Stimulated activated CD8-positive, alpha-beta memory T cell treated with anti-CD3 and anti-CD28 coated beads, Interleukin-12 subunit alpha, Interleukin-12 subunit beta, amount 100 ng/mL, for 24 hours (primary cell): Measurements from ENCODE around the gene ATP13A4.
"Not testable (repeated sequence)": the region's sequence is repeated elsewhere in the genome, so short reads cannot be mapped to it uniquely, and the experiment has no call there.

Experiments used
- DNase-seq: peaks from one replicate; pipeline ENCODE4 v3.0.0-alpha.2; 2020; ENCODE audit errors: extremely low read depth

The ATP13A4 gene

GRCh38 chr3:193560870-193561269, 6.2 kb upstream of the ATP13A4 start:
- no peak for DNase-seq

DNA sequence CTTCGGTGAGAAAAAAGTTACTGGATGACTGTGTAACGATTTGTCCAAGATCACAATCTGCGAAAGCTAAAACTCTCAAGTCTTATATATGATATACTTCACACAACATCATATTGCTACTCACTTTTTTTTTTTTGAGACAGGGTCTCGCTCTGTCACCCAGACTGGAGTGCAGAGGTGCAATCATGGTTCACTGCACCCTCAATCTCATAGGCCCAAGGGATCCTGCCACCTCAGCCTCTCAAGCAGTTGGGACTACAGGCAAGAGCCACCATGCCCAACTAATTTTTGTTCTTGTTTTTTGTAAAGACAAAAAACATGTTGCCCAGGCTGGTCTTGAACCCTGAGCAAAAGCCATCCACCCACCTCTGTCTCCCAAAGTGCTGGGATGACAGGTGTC, 5.4 kb upstream of the ATP13A4 start:
- DNase-seq, result no peak

GRCh38 chr3:193559100-193559499, 4.4 kb upstream of the ATP13A4 start:
- no peak for DNase-seq

DNA sequence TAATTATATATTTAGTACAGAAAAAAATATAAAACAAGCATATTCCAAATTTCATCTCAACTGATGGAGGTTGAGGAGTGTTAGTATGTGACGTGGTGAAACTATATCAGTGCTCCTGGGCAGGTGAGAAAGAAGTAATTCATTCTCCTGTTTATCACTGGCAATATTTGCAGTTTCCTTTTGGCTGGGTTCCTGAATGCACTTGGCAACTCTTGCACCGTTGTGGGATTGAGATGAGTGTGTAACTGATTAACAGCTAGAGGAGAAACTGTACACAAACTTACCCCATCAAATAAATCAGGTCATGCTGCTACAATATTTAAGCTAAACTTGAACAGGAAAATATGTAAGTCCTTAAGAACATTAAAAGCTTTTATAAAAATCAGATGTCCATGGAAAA, 2.1 kb upstream of the ATP13A4 start:
- DNase-seq, result no peak

GRCh38 chr3:193553586-193553985, 1.1 kb downstream of the ATP13A4 start:
- no peak for DNase-seq

GRCh38 chr3:193552923-193553322, 1.8 kb downstream of the ATP13A4 start:
- DNase-seq, result no peak

DNA sequence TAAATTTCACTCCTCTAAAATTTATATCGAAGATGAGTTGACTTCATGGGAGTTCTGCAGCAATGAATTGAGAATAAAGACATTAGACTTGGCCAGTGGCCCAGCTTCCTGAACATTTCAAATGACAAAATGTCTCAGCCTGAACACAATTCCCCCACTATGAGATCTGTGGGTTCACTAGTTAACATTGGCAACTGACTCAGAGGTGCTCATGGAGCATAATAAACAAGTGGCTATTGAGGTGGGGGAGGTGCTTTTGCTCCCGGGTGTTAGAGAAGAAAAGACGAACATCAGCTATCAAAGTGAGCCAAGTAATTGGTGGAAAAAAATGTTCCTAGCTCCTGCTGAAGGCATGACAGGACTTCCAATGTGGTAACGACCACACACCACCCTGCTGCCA, 6.3 kb downstream of the ATP13A4 start:
- no peak for DNase-seq

DNA sequence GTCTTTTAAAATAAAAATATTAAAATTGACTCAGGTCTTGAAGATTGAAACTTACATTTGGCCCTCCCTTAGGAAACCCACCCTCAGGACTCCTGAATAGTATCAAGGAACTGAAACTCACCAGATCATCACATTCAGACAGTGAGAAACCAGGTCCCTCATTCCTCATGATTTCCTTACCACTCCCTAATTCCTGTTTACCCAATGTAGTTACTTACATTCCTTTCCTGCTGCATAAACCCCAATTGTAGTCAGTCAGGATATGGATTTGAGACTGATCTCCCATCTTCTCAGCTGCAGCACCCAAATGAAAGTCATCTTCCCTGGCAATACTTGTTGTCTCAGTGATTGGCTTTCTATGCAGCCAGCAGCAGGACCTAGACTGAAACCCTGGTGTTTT, 8.6 kb downstream of the ATP13A4 start:
- no peak for DNase-seq

- DNase-seq, result no peak
These were observed 9.4 kb downstream of the ATP13A4 start for GRCh38 chr3:193545304-193545703.

DNA sequence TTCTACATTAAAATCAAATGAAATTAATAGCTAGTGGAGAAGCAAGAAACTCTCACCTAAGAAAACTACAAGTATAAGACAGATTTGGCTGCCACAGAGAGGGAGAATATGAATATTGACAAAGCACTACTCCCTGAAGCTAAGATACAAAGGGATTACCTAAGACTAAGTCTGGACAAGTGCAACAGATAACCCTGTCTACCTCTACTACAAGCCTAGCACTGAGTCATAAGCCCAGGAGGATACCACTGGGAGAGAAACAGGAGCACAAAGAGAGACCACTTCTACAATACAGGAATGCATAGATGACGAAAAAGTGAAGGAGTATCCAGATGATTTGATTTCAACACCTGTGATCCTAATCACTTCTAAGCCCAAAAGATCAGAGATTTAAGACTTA, 10.4 kb downstream of the ATP13A4 start:
- no peak for DNase-seq

DNA sequence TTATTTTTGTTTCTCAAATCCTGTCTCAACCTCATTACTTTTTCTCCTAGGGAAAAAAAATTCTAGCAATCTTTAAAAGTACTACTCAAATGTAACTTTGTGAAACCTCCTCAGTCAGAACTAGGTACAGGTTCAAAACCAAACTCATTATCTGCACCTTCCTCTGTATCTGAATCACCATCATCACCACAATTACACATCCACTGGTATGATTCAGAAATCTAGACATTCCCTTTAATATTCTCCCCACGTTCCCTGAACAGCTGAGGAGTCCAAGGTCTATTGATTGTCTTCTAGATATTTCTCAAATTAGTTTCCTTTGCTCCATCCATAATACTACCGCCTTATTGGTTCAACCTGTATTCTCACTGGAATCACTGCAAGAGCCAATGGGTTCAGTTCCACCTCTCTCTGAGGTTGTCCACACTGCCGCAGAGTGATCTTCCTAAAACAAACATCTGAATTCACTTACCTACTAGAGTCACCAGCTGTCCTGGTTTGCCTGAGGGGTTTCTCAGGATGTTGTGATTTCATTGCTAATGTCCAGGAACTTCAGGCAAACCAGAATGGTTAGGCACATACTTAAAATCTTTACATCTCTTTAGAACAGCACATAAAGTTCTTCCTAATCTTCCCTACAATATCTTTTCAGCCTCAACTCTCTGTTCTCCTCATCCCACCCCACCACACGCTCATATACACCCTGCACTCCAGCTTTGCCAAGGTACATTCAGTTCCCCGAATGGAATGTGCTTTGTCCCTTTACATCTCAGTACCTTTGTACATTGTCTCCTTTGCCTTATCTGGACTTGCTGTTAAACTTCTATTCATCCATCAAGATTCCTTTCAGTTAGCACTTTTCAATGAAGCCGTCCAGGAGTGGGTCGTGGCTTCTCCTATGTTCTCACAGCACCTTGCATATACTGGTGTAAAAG, 24.2 kb downstream of the ATP13A4 start:
- DNase-seq, result no peak

DNA sequence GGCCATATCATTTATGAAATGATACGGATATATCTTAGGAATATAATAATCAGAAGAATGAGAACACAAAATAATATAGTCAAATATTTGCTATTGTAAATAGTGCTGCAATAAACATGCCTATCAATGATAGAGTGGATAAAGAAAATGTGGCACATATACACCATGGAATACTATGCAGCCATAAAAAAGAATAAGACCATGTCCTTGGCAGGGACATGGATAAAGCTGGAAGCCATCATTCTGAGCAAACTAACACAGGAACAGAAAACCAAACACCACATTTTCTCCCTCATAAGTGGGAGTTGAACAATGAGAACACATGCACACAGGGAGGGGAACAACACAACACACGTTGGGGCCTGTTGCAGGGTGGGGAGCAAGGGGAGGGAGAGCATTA, 28.6 kb downstream of the ATP13A4 start:
- DNase-seq, result not testable (repeated sequence)

GRCh38 chr3:193522473-193522872, 32.2 kb downstream of the ATP13A4 start:
- no peak for DNase-seq

- no peak for DNase-seq
These were observed 34.0 kb downstream of the ATP13A4 start for GRCh38 chr3:193520738-193521137.

DNA sequence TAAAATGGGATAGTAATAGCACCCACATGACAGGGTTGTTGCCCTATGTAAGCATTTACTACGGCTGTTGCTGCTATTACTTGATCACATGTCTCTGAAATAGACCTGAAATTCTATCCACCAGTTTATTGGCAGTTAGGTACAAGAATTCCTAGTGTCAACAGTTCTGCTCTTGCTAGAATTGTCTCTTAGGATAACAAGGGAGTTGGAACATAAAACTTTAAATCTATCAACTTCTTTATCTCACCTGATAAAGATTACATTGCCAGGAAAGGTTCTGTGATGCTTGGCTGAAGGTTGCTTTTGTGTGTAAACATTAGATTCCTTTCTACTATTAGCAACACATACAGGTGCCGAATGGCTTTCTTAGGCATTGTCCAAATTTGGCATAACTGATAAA, 38.7 kb downstream of the ATP13A4 start:
- DNase-seq, result no peak

DNA sequence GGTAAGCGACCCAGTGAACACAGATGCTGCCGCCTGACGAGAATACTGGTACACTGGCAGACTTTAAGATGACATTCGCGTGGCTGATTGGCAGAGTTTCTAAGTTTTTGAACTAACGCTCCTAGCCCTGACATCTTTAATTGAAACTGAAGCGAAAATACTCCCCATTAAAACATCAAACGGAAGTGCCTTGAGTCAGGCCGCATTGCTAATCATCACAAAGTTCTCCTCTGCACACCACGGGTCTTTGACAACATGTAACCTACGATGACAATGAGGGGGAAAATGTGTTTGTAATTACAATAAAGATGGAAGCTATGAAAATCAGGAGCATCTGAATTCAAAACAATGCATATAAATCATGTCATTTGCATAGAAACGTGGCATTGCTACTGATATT, 44.5 kb downstream of the ATP13A4 start:
- no peak for DNase-seq

GRCh38 chr3:193509103-193509965, 45.4 kb downstream of the ATP13A4 start:
- no peak for DNase-seq

- no peak for DNase-seq
These were observed 46.6 kb downstream of the ATP13A4 start for GRCh38 chr3:193508108-193508507.

GRCh38 chr3:193507566-193507965, 47.1 kb downstream of the ATP13A4 start:
- no peak for DNase-seq

DNA sequence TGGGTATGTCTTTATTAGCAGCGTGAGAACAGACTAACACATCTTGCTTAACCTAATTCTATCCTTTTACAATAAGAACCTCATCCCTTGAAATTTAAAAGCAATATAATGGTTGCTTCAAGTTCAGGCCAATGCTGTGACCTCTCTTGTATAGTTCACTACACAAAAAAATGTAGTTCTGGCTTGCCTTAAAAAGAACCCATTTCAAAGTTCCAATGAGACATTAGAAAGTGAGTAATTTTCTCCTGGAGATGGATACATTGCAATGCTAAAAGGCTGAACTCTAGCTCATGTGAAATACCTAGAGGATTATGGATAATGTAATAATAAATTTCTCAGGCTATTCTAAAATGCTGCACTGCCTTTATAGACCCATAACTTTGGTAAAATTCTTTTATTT, 47.8 kb downstream of the ATP13A4 start:
- DNase-seq, result no peak

GRCh38 chr3:193502871-193503270, 51.8 kb downstream of the ATP13A4 start:
- DNase-seq, result no peak

DNA sequence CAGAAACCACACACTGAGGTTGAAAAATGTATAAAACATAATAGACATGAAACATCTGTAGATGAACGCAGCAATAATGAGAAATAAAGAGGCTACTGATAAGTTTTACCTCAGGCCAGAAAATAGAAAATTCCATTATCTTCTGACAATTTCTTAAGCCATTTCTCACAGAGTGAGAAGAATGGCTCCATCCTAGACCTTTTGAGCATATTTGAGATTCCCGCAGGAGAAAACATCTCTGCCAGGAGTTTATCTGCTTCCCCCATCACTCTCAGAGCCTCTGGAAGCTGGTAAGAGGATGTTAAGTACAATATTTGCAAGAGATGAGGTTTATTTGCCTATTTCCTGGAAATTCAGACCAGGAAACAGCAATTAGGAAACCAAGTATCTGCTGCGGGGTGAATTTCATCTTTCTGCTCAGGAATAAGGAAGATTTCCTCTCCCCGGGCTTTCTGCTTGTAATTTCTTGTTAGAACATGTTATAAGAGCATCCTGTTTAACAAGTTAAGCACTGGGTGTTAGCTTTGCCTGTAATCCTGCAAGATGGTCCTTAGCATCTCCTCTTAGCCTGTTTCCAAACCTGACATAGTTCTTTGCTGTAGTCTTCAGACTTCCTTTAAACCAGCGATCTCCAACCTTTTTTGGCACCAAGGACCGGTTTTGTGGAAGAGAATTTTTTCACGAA, 54.8 kb downstream of the ATP13A4 start:
- no peak for DNase-seq
